Activated T-cell treated with anti-CD3 and anti-CD28 coated beads, Interleukin-2, amount 50 U/mL, for 72 hours (primary cell): ENCODE measurements around the gene UBA52. TPM values are rescaled to one million over a fixed set of nuclear protein-coding genes. Genes with fewer than 3 reads are reported as not detected.

Source experiments
- ATAC-seq, 2 donors: fragments of 150-1000 bp; cut with Tn5 transposase; replicated peaks in 1 of 2; 2 replicates each; pipeline ENCODE4 v1.10.0; 2021; ENCODE audit warnings: moderate library complexity in 2 of 2, mild to moderate bottlenecking in 1 of 2
- DNase-seq, 2 donors: peaks; one replicate each; pipeline ENCODE4 v3.0.0; 2021 to 2022; ENCODE audit warnings: mixed read lengths in 1 of 2
- H3K27ac Mint-ChIP-seq: one replicate; pipeline ENCODE4 v1.8.0; 2022; ENCODE audit warnings: mild to moderate bottlenecking, moderate library complexity, mixed read lengths
- H3K27me3 Mint-ChIP-seq: one replicate; pipeline ENCODE4 v1.8.0; 2022; ENCODE audit warnings: low read depth, mixed read lengths
- H3K36me3 Mint-ChIP-seq, 2 donors: one replicate each; pipeline ENCODE4 v1.8.0; 2022; ENCODE audit warnings: mixed read lengths in 2 of 2, mild to moderate bottlenecking in 1 of 2; ENCODE audit not compliant: insufficient read depth in 2 of 2
- H3K4me1 Mint-ChIP-seq: one replicate; pipeline ENCODE4 v1.8.0; 2022; ENCODE audit warnings: low read depth, mixed read lengths
- H3K4me3 Mint-ChIP-seq, 2 donors: one replicate each; pipeline ENCODE4 v1.8.0; 2022; ENCODE audit warnings: mild to moderate bottlenecking in 2 of 2, mixed read lengths in 2 of 2, moderate library complexity in 2 of 2
- H3K9me3 Mint-ChIP-seq, 2 donors: one replicate each; pipeline ENCODE4 v1.8.0; 2022; ENCODE audit warnings: mixed read lengths in 2 of 2
- total RNA-seq, 2 donors: library from RNA; stranded (reverse); gene quantifications; one replicate each; pipeline ENCODE4 v1.2.3, GENCODE V29; 2022

The UBA52 gene
- total RNA-seq, 2 donors from 2014 or later, result 1,602 TPM

GRCh38 chr19:18626906-18627305 lies 55.2 kb downstream of the UBA52 start:
- no peak for ATAC-seq
- H3K27ac Mint-ChIP-seq, result no peak overlapping the region
- H3K4me3 Mint-ChIP-seq, result no peak overlapping the region
- H3K36me3 Mint-ChIP-seq, result no peaks in the 10 kb centered on the region
- no peak for DNase-seq
- H3K27me3 Mint-ChIP-seq, result peaks cover 5% of the 10 kb centered on the region
- H3K9me3 Mint-ChIP-seq, result no peaks in the 10 kb centered on the region
- H3K4me1 Mint-ChIP-seq, result no peaks in the 10 kb centered on the region

Other genes starting within 250 kb of the UBA52 start
- 100 to 1,000 TPM; 178 to 250 TPM for gene LSM4, start 248.8 kb upstream of the UBA52 start, total RNA-seq
- 10 to 100 TPM; 55.5 to 58.0 TPM for gene PGPEP1, start 231.3 kb upstream of the UBA52 start, total RNA-seq
- under 1 TPM in 1 of 2 donors, not detected in 1; 0.60 TPM for gene GDF15, start 185.7 kb upstream of the UBA52 start, total RNA-seq
- not detected for gene LRRC25, start 174.2 kb upstream of the UBA52 start, total RNA-seq
- 10 to 100 TPM; 46.8 to 48.1 TPM for gene SSBP4, start 152.5 kb upstream of the UBA52 start, total RNA-seq
- gene ISYNA1, start 133.7 kb upstream of the UBA52 start, total RNA-seq, result 10 to 100 TPM; 20.5 to 24.8 TPM
- 10 to 100 TPM; 25.9 to 32.3 TPM for gene ELL, start 49.8 kb upstream of the UBA52 start, total RNA-seq
- 100 to 1,000 TPM; 223 to 239 TPM for gene FKBP8, start 28.3 kb upstream of the UBA52 start, total RNA-seq
- gene KXD1, start 14.0 kb upstream of the UBA52 start, total RNA-seq, result 100 to 1,000 TPM; 127 to 139 TPM
- 10 to 100 TPM; 46.2 to 59.5 TPM for gene REX1BD, start 16.9 kb downstream of the UBA52 start, total RNA-seq
- gene CRLF1, start 34.9 kb downstream of the UBA52 start, total RNA-seq, result not detected
- 1 to 10 TPM in 1 of 2 donors, under 1 TPM in 1; 0.49 to 2.0 TPM for gene TMEM59L, start 41.0 kb downstream of the UBA52 start, total RNA-seq
- gene KLHL26, start 65.2 kb downstream of the UBA52 start, total RNA-seq, result 10 to 100 TPM; 10.1 to 11.1 TPM
- 1 to 10 TPM; 7.1 to 7.3 TPM for gene CRTC1, start 111.8 kb downstream of the UBA52 start, total RNA-seq
- gene COMP, start 219.4 kb downstream of the UBA52 start, total RNA-seq, result not detected